ENCODE measurements around the gene GPRIN1.

GRCh38 chr5:176583076-176583475, 26.9 kb downstream of the GPRIN1 start:
- TF ChIP-seq CTCF (IDR thresholded peaks at IDR 0.05) (no peak), EZH2 (IDR thresholded peaks at IDR 0.05) (no peak)
